Right ventricle myocardium superior (tissue), 1 donor: Measurements from ENCODE around the gene GTF2F1. TPM values are rescaled to one million over a fixed set of nuclear protein-coding genes. Genes with fewer than 3 reads are reported as not detected.
A peak's percentile ranks its signal among the peaks of the same experiment; 100 is the strongest.

Experiments used
- ATAC-seq: fragments of 200-7000 bp; cut with Tn5 transposase; one replicate; pipeline ENCODE4 v1.9.1; 2020; ENCODE audit warnings: mild to moderate bottlenecking; ENCODE audit not compliant: poor library complexity
- DNase-seq: peaks from one replicate; pipeline ENCODE4 v3.0.0-alpha.2; 2020
- intact Hi-C: fragments of 100-400 bp; cut with DNase I; formaldehyde crosslinking; loops from one replicate; pipeline ENCODE4 v1.11.2; 2022
- total RNA-seq: library from RNA; stranded (reverse); fragmentation: NEBNext Ultra II Directional; extraction: Animal tissue kit (Norgen Biotek cat#: 25700); gene quantifications from one replicate; pipeline ENCODE4 v1.2.1, GENCODE V29; 2021
- donor health status: DM: no; HTN: yes; CAD: no; lungs with severe emphysema.

GTF2F1 gene
- total RNA-seq, 1 donor from 2014 or later: 30.5 TPM

- DNase-seq (no peak), ATAC-seq (no peak)
- intact Hi-C loops: no loop called here
These were observed 3.3 kb upstream of the GTF2F1 start for GRCh38 chr19:6396305-6396704.

- ATAC-seq (no peak), DNase-seq (no peak)
- intact Hi-C loops: loop anchor here (5.0 kb wide), 1 partner anchor 62 kb away; the partner anchor contains the start of gene SLC25A23
These were observed 1.9 kb upstream of the GTF2F1 start for GRCh38 chr19:6394831-6395230.

- no peak for ATAC-seq
- intact Hi-C loops: loop anchor here (5.0 kb wide), 1 partner anchor 63 kb away; the partner anchor contains the start of gene SLC25A23
- no peak for DNase-seq
These were observed 1.0 kb upstream of the GTF2F1 start for GRCh38 chr19:6393983-6394412.

- ATAC-seq (no peak), DNase-seq (no peak)
- intact Hi-C loops: loop anchor here (5.0 kb wide), 1 partner anchor 65 kb away; the partner anchor contains the start of gene SLC25A23
These were observed 517 bp downstream of the GTF2F1 start for GRCh38 chr19:6392221-6393073.

GRCh38 chr19:6387372-6387771, 5.6 kb downstream of the GTF2F1 start:
- no peak for ATAC-seq
- no peak for DNase-seq
- intact Hi-C loops: no loop called here

GRCh38 chr19:6384381-6384780, 8.6 kb downstream of the GTF2F1 start:
- DNase-seq: no peak
- ATAC-seq: no peak
- intact Hi-C loops: no loop called here

GRCh38 chr19:6383188-6383587, 9.8 kb downstream of the GTF2F1 start:
- ATAC-seq (no peak), DNase-seq (no peak)
- intact Hi-C loops: no loop called here

- no peak for DNase-seq
- intact Hi-C loops: no loop called here
- no peak for ATAC-seq
These were observed 11.8 kb downstream of the GTF2F1 start for GRCh38 chr19:6381030-6381750.

GRCh38 chr19:6379744-6380143, 13.2 kb downstream of the GTF2F1 start:
- intact Hi-C loops: no loop called here
- DNase-seq (no peak), ATAC-seq (no peak)

GRCh38 chr19:6378486-6378885, 14.5 kb downstream of the GTF2F1 start:
- DNase-seq (no peak), ATAC-seq (no peak)
- intact Hi-C loops: no loop called here

GRCh38 chr19:6378041-6378440, 14.9 kb downstream of the GTF2F1 start:
- ATAC-seq: no peak
- intact Hi-C loops: no loop called here

GRCh38 chr19:6376512-6377190, 16.3 kb downstream of the GTF2F1 start:
- intact Hi-C loops: no loop called here
- DNase-seq: no peak
- no peak for ATAC-seq

More at GRCh38 chr19:6378041-6378440, 14.9 kb downstream of the GTF2F1 start:
- DNase-seq: no peak

GRCh38 chr19:6375411-6376010, 17.5 kb downstream of the GTF2F1 start, which contains the start of gene PSPN:
Gene PSPN, minus strand, starts transcription at chr19:6375933. Its CDS starts 84 bp downstream, at chr19:6375849.
- ATAC-seq (no peak), DNase-seq (no peak)
- intact Hi-C loops: no loop called here

GRCh38 chr19:6374711-6375410, 18.1 kb downstream of the GTF2F1 start:
- DNase-seq: no peak
- intact Hi-C loops: no loop called here
- ATAC-seq: no peak

GRCh38 chr19:6374161-6374709, 18.7 kb downstream of the GTF2F1 start:
- intact Hi-C loops: no loop called here
- ATAC-seq (no peak), DNase-seq (no peak)

- ATAC-seq (no peak), DNase-seq (no peak)
- intact Hi-C loops: no loop called here
These were observed 19.2 kb downstream of the GTF2F1 start for GRCh38 chr19:6373813-6374108.

GRCh38 chr19:6373096-6373812, 19.7 kb downstream of the GTF2F1 start:
- ATAC-seq (peak; percentile 87), DNase-seq (peak; percentile 99)
- intact Hi-C loops: no loop called here
